GM19351 (cell line): ENCODE data around the gene PNPLA6.

Experiments used
- ATAC-seq: cut with Tn5 transposase; IDR thresholded peaks from one replicate; pipeline ENCODE4 v1.9.1; 2021; ENCODE audit warnings: mild to moderate bottlenecking, moderate library complexity; ENCODE audit not compliant: unreplicated experiment

PNPLA6 gene

DNA sequence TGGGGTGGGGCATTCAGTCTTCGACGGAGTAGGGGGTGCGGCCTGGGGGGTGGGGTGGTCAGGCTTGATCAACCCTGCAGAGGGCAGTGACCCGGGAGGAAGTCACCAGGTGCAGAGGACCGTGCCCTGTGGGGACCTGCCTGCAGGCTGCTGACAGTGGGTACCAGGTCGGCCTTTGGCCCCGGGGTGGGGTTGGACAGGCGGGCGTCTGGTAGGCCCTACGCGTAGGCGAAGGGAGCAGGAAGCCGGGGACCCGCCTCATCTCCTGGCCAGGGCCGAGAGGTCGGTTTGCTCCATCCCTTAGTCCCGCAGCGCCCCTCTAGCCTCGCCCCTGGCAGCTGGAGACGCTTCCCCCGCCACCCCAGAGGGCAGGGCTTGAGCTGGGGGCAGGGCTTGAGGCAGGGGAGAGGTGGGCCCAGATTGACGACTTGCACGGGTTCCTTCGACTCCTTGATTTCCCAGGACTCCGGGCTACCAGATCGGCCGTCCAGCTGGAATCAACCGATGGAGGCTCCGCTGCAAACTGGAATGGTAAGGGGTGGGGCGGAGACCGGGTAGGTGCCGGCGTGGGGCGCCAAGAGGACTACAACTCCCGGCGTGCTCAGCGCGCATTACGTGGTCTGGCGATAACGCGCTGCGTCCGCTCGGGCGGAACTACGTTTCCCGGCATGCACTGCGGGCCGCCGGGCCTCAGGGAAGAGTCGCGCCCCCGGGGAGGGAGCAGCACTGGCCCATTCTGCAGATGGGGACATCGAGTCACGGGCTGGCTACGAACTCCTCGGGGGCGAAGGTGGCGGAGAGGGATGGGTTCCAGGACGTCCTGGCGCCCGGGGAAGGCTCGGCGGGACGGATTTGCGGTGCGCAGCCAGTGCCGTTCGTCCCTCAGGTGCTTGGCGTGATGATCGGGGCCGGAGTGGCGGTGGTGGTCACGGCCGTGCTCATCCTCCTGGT, at the start of gene PNPLA6:
Gene PNPLA6, plus strand, starts transcription at position 671 of the 951 bp plus-strand sequence. Its CDS starts 72 bp downstream, at position 743.
- peak; percentile 70 for ATAC-seq

DNA sequence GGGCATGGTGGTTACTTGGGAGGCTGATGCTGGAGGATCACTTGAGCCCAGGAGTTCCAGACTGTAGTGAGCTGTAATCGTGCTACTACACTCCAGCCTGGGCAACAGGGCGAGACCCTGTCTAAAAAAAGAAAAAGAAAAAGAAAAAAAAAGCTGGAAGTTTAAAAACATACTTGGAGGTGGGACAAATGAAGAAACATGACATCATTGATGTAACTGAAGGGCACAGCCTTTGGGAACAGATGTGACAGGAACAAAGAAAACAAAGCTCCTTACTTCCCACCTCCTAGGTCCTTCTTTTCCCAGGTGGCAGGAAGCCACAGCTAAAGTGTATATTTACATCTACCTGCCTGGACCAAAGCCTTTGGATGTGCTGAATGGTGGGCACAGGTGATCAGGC, 48.6 kb upstream of the PNPLA6 start:
- no peak for ATAC-seq

DNA sequence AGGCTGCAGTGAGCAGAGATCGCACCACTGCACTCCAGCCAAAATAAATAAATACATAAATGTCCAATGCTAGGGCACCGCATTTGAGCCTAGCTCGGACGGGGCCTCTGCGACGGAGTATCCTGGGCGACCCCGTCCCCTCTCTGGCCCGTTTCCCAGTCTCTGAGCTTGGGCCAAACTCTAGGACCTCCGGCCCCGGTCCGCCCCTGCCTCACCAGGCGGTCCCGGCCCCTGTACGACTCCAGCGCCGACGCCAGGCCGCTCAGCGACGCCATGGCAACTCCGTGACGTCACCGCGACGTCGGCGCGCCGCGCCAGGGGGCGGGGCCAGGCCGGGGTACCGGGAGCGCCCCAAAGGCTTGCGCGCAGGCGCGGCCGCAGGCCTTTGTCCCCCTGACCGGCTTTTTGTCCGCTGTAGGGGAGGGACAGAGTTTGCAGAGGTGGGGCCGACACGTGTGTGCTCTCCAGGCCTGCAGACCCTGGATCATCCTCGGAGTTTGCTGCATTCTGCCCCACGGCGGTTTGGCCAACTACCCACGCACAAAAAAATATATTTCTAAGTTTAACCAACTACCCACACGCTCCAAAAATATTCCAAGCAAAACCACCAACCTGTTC, 46.7 kb upstream of the PNPLA6 start, which contains the start of gene PEX11G:
Gene PEX11G, minus strand, starts transcription at position 300 of the 618 bp plus-strand sequence. Its CDS starts 25 bp downstream, at position 275.
- ATAC-seq: no peak

DNA sequence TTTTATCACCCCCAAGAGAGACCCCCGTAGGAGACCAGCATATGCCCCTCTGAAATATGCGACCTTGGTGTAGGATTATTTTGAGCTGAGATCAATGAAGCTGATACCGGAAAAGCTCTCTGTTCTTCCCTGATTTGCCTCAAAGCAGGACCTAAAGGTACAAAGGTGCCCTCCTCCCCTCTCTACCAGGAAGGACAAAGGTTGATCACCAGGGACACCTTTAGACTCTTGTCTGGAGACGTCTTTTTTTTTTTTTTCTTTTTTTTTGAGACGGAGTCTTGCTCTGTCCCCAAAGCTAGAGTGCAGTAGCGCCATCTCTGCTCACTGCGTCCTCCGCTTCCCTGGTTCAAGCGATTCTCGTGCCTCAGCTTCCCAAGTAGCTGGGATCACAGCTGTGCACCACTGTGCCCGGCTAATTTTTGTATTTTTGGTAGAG, 45.9 kb upstream of the PNPLA6 start:
- ATAC-seq: no peak

DNA sequence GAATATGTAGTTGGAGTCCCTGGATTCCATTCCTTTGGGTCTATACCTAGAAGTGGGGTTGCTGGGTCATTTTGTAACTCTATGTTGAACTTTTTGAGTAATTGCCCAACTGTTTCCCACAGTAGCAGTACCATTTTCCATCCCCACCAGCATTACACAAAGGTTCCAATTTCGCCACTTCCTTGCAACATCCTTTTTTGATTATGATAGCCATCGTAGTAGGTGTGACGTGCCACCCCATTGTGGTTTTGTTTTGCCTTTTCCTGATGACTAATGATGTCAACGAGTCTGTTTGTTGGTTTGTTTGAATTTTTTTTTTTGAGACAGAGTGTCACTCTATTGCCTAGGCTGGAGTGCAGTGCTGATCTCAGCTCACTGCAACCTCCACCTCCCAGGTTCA, 43.4 kb upstream of the PNPLA6 start:
- no peak for ATAC-seq

DNA sequence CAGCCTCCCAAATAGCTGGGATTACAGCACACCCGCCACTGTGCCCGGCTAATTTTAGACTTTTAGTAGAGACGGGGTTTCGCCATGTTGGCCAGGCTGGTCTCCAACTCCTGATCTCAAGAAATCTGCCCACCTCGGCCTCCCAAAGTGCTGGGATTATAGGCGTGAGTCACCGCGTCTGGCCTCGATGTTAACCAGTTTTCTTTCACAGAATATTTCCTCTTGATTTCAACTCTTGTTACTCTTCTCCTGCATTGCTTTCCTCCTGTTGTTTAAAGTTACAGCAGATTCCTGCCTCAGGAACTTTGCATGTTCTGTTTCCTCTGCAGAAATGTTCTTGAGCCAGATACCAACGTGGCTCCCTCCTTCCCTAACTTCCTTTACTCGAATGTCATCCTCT, 43.0 kb upstream of the PNPLA6 start:
- ATAC-seq: no peak

DNA sequence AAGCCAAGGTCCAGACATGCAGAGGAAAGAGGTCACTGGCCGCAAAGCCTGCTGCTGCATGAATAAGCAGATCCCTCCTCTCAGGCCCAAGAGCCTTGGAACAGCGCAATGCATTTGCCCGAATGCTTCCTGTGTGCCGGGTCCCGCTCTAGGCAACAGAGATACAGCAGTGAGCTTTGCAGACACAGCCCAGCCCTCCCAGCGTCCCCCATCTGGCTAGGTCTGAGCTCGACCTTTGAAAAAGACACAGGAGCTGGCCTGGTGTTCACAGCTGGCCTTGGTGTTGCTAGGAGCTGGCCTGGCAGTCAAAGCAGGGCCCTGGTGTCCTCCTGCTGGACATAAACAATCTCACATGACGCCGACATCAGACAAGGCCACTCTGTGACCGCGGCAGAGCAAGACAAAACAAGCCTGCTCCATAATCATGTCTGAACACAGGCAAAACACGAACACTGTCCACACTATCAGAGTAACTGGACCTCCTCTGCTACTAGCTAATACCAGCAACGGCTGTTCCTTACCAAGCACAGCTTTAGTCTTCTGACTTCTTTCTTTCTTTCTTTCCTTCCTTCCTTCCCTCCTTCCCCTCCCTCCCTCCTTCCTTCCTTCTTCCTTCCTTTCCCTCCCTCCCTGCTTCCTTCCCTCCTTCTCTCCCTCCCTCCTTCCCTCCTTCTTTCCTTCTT, 41.0 kb upstream of the PNPLA6 start:
- ATAC-seq: no peak

DNA sequence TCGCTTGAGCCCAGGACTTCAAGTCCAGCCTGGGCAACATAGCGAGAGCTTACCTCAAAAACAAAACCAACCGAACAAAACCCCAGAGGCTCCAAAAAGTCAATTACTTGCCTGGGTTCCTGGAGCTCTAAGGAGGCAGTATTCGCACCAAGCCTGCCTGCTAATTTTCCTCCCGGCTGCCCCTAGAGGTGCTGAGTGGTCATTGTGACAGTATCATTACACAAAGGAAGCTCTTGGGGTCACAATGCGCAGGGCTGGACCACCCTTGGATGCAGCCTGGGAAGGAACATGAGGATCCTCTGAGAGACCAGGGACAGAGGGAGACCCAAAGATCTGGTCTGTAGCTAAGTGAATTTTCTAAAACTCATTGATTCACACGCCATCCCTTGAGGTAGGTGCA, 38.2 kb upstream of the PNPLA6 start:
- no peak for ATAC-seq

DNA sequence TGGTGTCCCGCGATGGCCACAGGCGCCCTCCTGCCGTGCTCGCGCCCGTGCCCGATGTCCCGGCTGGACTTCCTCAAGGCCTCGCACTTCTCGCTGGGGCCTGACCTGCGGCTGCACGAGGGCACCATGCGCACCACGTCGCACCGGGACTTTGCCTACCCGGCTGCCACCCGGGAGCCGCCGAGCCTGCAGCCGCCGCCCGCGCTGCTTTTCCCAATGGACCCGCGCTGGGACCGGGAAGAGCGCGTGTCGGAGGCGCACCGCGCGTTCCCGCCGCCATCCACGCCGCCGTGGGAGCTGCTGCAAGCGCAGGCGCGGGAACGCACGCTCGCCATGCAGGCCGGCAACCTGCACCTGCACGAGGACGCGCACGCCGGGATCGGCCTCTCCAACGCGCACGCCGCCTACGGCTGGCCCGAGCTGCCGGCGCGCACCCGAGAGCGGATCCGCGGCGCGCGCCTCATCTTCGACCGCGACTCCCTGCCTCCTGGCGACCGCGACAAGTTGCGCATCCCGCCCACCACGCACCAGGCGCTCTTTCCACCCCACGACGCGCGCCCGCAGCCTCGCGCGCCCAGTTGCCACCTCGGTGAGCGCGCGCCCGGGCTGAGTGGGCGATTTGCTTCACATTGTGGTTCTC, 34.6 kb upstream of the PNPLA6 start:
- no peak for ATAC-seq

DNA sequence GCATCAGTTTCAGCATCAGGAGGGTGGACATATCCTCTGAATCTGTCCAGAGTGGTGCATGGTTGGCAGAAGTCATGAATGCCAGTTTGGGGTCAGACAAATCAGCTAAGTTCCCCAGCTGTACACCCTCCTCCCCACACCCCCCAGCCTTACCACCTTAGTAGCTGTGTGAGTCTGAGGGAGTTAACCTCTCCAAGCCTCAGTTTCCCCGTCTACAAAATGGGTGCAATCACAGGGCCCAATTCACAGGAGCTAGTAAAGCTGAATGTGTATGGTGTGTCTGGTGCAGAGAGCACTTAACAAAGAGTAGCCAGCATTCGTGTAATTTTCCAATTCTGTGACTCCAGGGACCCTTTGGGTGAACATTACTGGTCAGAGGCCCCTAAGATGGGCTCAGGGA, 33.0 kb upstream of the PNPLA6 start:
- no peak for ATAC-seq

DNA sequence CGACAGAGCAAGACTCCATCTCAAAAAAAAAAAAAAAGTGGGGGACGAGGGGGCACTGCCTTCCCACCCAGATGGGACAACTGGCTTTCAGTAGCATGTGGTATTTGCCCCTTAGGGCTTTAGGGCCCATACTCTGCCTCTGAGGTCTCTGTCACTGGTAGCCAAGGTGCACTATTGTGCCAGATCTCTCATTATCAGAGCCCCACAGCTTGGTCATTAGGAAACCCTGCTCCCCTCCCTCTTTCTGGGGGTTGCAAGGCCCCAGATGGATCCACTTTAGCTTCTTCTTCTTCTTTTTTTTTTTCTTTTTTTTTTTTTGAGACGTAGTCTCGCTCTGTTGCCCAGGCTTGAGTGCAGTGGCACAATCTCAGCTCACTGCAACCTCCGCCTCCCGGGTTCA, 30.8 kb upstream of the PNPLA6 start:
- ATAC-seq: no peak

DNA sequence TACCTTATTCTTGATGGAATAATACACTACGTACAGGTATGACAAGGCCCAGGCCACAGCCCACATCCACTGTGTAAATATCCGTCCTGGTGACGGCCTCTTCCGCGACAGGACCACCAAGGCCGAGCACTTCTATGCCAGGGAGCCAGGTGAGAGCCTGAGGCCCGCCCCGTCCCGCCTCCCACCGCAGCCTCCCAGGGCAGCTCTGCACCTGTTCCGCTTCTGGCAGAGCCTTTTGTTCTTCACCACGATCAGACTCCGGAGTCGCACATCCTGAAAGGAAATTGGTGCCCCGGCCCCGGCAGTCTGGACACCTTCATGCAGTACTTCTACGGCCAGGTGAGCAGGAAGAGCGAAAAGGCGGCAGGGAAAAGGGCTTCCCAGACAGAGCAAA, 30.2 kb upstream of the PNPLA6 start:
- ATAC-seq: no peak

DNA sequence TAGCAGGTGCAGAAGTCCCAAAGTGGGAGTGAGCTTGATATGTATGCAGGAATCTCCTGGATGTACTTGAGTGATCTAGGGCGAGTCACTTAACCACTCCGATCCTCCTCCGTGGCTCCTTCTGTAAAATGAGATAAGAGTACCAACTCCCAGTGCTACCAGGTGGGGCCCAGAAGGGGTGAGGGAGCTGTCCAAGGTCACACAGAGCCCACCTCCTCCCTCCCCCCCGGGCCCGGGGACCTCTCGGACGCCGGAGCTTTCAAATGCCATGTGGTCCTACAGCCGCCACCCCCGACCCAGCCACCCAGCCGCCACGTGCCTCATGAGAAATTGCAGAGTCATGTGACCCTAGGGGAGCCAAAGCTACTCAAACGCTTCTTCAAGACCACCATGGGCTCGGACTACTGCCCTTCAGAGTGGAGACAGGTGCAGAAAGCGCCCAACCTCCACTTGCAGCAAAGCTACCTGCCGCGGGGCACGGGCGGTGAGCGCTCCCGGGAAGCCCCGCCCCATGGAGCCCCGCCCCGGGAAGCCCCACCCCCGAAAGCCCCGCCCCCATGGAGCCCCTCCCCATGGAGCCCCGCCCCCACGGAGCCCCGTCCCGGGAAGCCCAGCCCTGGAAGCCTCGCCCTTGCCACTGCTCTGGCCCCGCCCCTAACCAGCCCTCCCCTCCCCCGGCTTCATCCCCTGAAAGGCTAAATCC, 29.7 kb upstream of the PNPLA6 start:
- ATAC-seq: no peak

DNA sequence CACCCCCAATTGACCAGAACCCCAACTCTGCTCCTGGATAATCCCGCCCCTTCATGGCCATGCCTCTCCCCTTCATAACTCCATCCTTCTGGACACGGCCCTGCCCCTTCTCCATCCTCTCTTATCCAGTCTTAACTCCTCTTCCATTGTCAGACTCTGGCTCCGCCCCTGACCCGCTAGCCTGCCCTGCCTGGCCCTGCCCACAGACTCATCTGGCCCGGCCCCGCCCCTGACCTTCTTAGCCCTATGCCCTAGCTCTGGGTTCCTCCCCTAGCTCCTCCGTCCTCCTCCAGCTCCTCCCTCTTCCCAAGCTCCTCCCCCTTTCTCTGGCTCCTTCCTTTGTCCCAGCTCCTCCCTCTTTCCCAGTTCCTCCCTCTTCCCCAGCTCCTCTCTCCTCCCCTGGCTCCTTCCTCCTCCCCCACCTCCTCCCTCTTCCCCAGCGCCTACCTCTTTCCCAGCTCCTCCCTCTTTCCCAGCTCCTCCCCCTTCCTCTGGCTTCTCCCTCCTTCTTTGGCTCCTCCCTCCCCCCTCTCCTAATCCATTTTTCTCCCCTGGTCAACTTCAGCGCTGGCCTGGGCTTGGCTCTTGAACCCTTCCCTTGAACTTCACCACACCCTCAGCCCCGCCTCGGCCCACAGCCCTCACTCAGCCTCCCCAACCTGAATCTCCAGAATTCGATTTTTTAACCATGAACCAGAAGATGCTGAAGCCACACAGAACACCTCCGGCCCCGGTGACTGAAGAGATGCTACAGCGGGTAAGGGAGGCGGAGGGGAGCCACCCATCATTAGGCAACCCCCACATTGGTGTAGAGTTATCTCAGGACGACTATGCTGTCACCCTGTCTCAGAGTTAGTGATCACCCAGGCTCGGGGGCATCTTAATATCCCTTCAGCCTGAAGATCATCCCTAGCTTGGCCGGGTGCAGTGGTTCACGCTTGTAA, 28.9 kb upstream of the PNPLA6 start:
- no peak for ATAC-seq

DNA sequence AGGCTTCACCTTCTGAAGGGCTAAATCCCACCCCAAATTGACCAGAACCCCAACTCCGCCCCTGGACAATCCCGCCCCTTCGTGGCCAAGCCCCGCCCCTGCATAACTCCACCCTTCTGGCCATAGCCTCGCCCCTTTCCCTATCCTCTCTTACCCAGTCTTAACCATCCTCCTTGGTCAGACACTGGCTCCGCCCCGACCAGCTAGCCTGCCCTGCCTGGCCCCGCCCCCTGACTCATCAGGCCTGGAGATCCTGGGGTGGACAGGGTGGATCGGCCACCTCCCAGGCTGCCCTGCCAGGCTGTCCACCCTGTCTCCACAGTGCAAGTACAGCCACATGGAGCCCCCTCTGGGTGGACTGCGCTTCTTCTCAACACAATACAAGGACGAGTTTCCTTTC, 27.6 kb upstream of the PNPLA6 start:
- no peak for ATAC-seq

DNA sequence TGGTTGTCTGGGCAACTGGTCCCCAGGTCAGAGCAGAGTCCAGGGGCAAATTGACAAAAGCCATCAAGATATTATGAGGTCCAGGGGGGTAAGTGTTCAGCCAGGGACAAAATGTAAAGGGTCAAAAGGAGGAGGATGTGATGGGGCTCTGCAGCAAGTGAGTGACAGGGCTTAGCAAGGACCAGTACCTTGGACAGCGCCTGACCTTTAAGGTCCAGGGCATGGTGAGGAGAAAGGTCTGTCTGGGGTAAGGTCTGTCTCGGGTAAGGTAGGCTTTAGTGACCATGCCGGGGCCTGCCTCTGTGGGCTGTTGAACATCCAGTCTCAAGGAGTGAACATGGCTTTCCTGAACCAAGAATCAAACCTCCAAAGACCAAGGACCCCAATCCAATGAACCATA, 25.9 kb upstream of the PNPLA6 start:
- ATAC-seq: no peak

DNA sequence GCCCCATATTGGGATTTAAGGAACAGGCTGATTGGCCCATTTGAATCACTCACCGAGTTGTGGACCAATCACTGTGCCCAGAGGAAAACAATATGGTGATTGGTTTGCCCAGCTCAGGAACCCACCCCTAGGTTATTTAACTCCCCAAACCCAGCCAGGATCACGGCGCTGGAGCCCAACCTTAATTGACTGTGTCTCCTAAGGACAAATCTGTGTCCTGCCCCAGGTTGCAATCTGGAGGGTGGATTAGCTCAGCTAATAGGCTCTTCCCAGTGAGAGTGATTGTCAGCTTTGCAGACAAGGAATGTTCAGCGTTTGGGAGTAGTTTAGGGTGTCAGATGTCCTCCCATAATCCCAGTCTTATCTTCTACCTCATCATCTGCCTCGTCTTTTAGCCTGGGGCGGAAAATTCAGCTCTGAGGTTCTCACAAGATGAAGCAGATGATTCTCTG, 23.1 kb upstream of the PNPLA6 start:
- no peak for ATAC-seq

DNA sequence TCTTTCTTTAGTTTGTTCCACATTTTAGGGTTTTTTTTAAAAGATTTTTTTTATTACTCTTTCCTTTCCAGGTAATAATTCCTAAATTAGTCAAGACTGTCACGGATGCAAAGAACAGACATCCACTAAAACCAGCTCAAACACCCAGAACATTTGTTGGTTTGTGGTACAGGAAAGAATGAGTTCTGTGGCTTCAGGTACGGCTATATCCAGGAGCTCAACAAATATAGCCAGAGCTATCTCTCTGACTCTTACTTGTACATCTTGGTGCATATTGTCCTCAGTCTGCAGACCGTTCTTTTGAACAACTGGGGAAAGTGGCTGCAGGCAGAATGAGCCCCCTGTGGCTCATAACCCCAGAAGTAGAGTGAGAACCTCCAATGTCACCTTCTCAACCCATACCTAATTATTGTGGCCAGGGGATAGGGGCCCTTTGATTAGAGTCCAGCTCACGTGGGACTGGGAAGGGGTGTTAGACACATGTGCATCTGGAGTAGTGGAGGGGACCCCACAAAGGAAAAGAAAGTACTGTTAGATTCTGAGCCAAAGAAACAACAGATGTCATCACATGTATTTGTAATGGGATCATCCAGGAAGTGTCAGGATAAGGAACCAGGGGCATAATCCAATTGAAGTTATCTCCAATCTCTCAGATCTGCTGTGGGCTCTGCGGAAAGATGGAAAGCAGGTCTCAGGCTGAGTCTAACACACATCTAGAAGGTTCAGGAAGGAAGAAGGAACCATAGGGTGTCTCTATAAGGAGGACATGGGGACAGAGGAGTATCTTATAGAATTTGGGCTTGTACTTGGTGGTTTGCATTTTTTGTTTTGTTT, 21.5 kb upstream of the PNPLA6 start:
- no peak for ATAC-seq
